C4-2B (cell line): ENCODE results near the gene PIGW.

Experiments
- CTCF ChIP-seq: fragments of 450-650 bp; conservative IDR thresholded peaks from 2 replicates; pipeline ENCODE4 v1.5.1; 2017; ENCODE audit warnings: mild to moderate bottlenecking
- ZFX ChIP-seq: fragments of 450-650 bp; IDR thresholded peaks from 2 replicates; pipeline ENCODE4 v1.6.1; 2017

DNA sequence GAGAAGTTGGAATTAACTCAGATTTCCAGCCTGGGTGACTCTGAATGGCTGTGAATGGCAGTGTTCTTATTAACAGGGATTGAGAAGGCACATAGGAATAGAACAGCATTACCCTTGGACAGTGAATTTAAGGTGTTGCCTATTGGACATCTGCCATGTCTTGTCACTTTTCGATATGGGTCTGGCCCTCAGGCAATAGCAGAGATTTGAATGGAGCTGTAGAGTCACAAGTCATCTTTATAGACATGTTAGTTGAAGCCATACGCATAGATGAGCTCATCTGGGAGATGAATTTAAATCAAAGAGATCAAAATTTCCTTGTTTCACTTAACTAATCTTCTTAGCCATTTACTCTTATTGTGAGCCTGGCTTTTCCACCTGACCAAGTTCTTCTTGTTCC, 42.0 kb downstream of the PIGW start:
- no peak for TF ChIP-seq CTCF
- no peak for TF ChIP-seq ZFX
